SKM-1 (cell line): Measurements from ENCODE around the gene PXYLP1.
A peak's percentile ranks its signal among the peaks of the same experiment; 100 is the strongest.

ENCODE experiments used
- DNase-seq: peaks from one replicate; lab custom pipeline; 2025; ENCODE audit not compliant: unreplicated experiment; lab: John Stamatoyannopoulos, UW

PXYLP1 gene

DNA sequence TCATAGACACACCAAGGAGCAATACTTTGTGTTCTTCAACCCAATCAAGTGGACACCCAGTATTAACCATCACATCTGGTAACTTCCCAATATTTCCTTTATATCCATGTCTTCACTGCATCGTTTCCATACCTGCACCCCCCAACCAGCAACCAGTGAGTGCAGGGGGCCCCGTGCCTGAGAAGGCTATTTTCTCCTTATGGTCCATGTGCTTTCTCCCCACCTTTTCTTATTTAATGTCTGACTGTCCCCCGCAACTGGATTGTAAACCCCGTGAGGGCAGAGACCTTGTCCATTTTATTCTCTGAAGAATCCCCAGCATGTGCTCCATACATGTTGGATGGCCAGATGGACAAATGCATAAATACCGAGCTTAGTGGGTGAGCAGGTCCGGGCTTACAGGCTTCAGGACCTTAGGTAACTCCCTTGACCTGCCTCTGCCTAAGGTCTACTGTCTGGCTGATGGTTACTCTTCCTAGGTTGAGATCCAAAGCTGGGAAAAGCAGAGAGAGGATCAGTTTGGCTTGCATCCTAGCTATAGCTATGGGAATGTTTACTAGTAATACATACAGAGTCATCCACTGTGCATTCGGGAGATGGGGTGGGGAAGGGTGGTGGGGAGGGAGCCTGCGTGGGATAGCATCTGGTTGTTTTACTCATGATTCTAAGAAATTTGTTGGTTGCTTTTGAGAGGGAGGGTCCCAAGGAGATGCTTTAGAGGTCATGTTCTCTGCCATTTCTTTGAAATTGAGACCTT, 41.5 kb downstream of the PXYLP1 start:
- no peak for DNase-seq

DNA sequence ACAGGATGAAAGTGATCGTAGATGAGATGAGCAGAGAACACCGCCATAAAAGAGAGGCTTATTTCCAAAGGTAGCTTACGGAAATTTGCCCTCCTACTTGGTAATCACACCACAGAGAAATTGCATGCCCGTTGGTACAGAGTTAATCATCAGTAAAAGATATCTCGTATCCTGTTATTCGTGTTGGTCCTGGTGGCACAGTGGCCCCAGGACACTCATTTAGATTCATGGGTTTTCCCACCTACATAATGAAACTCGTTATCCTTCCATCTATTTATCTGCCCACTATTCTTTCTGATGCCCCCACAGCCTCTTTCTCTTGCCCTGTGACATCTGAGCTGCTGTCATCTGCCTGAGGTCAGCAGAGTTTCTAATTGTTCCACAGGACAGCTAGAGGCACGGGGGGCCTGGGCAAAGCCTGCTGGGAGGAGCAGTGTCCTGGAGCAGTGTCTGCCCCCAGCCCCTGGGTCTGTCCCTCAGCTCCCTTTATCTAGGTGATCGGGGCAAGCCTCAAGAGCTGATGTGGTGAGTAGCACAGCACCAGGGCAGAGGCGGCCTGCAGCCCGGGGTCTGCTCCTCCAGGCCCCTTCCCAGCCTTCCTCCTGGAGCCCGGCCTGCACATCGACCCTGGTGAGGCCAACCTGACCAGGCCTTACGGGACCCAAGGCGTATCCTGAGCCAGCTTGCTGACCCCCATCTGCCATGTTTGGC, 42.2 kb downstream of the PXYLP1 start:
- no peak for DNase-seq

DNA sequence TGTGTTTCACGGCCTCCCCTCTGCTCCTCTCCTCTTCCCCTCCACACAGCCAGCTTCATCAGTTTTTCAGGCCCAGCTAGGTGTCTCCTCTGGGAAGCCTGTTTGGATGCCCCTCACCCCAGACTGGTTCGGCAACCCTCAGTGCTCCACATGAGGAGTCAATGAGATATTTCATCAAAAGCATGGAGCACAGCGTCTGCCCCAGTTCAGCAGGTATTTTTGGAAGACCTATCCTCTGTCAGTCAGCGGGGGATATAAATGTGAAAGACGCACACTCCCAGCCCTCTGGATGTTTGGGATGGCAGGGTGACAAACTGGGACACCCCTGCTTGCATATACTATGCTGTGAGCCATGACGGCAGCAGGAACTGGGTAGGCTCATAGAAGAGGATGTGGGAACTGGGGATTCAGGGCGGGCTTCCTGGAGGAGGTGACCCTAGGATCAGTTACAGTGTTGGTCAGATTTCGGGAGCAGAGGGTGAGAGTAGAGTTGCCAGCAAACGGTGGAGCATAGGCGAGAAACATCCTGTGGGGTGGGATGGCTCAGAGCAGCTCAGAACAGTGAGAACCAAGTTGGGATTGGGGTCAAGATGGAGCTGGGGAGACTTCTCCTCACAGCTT, 42.9 kb downstream of the PXYLP1 start:
- no peak for DNase-seq

DNA sequence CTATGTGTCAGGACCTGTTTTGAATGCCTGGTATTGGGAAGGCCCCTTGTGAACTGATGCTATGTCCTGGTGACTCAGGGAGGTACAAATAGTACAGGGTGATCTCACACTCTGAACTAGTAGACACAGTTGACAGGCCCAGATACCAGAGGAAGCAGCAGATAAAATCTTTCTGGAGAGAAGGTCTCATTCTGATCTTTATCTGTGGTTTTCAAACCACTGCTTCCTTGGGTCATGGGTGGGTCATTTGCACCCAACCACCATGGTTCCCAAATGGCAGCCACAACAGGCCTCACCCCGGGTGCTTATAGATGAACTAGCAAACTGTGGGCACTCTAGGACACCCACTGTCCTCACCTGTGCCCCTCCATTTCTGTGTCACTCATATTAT, 43.4 kb downstream of the PXYLP1 start:
- DNase-seq: peak; percentile 31

DNA sequence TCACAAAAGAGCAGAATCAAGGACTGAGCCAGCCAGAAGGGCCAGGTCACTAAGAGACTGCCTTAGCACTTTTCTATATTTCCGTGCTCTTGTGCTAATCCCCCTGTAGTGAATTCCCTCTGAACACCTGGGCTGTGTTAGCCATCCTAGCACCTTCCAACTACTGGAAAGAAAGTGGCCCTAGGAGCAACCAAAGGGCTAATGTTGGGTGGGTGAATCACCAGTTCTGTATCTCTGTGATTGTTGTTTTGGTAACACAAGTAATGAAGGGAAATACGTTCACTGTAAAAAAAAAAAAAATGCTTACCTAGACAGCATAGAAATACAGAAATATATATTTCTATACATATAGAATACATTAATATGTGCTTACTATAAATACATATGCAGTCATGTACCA, 43.9 kb downstream of the PXYLP1 start:
- no peak for DNase-seq

DNA sequence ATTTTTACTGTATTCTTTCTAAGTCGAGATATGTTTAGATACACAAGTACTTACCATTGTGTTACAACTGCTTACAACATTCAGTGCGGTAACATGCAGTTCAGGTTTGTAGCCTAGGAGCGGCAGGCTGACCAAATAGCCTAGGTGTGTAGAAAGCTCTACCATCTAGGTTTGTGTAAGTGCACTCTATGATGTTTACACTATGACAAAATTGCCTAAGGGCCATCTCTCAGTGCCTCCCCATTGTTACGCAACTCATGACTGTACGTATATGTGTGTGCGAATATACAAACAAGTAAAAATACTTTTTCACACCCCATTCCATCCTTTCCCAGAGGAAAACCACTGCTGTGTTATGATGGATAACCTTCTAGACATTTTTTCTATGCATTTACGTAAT, 44.3 kb downstream of the PXYLP1 start:
- DNase-seq: no peak

DNA sequence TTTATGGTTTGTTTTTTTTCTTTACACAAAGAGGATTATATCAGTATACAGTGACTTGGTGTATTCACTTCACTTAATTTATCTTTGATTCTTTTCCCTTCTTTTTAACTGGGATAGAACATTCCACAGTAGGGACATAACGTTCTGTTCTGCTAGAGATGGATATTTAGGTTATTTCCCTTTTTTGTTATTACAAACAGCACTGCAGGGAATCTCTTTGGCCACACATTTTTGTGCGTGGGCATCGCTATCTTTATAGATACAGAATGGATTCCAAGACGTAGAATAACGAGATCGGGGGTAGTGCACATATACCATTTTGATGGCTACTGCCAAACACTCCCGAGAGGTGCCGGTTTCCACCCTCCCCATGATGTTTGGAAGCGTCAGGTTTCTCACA, 44.8 kb downstream of the PXYLP1 start:
- DNase-seq: no peak

DNA sequence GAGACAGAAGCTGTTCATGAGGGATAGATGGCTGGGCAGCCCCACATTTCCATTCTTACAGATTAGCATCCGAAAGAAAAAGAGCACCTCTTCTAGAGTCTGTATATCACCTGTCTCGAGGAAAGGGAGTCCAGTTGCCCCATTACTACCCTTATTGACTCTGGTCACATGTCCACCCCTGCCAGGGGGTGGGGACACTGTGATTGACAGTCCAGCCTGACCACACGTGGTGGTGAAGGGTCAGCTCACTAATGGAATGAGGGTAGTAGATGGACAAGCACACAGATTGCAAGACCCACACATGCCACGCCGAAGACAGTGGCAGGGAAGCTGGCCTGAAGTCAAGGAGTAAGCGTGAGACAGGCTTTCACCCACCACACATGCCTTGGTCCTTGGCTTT, 45.8 kb downstream of the PXYLP1 start:
- no peak for DNase-seq

DNA sequence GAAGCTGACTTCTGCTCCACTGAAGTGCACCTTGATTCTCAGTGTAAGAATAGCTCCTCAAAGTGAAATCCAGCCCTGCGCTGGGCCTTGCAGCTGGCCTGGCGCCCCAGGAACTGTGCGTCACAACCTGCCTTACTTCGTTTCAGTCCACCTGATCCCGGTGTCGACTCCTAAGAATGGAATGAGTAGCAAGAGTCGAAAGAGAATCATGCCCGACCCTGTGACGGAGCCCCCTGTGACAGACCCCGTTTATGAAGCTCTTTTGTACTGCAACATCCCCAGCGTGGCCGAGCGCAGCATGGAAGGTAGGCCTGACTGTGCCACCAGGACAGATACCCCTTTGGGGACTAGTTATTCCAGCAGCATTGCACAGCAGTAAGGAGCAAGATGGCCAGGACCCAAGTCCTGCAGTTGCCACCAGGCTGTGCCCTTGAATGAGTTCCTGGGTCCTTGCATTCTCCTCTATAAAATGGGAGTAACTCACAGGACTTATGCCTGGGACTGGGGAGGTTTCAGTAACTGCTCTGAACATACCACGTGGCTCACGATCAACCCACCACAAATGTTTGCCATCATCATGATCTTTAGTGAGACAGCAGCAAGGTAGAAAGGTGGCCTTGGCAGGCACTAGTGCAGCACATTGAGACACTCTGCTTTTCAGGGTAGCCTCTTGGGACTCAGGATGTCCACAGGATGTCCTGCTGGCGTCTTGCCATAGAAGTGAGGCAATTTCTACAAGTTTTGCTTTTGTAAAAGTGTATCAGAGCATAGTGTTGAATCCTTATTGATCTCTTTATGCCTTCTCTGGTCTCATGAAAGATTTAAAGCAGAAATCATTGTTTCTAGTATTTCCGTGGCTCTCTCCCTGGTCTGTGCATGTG, 46.8 kb downstream of the PXYLP1 start:
- no peak for DNase-seq

DNA sequence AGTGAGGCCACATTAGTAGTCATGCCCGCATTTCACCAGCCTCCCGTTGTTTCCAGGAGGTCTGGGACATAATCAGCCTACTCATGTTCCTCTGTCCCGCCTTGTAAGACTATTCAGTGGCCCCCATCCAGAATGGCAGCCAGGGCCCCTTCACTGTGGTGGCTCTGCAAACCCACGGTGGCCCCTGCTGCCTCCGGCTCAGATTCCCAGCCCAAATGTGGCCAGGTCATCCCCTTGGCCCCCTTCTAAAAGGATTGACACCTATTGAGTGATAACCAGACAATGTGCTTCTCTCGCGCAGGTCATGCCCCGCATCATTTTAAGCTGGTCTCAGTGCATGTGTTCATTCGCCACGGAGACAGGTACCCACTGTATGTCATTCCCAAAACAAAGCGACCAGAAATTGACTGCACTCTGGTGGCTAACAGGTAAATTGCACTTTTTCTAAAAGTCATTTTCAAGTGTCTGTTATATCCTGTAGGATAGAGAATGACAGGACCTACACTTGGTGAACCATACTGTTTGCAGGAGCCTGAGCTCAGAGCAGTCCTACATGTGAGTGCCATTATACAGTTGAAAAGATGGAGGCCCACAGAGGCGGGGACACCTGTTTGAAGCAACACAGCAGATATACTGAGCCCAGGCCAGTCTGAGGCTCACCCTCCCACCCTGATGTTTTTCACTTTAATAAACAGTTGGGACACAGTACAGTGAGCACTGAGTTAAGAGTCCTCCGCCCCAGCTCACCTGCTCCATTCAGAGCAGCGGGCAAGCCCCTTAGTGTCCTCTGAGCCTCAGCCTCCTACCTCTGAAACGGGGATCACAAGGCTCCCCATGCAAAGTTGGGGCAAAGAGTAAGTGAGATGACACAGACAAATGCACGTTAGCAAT, 47.7 kb downstream of the PXYLP1 start:
- peak; percentile 6 for DNase-seq

DNA sequence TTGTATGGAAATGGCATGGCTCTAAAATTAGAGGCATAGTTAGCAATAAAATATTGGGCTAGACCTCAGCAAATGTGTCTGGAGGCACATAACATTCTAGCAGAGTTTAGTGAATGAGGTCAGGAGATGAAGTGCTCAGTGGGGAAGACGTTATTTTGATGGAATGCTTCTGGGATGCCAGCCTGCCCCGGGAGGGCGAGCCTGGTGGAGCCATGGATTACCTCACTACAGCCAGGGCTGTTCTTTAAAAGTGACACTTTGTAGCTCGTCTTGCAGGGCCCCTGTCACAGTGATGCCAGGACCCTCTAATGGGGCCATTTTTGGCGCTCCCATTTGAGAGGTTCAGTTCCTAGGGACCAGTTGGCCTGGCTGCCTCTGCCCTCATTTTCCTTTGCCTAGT, 48.5 kb downstream of the PXYLP1 start:
- DNase-seq: no peak

DNA sequence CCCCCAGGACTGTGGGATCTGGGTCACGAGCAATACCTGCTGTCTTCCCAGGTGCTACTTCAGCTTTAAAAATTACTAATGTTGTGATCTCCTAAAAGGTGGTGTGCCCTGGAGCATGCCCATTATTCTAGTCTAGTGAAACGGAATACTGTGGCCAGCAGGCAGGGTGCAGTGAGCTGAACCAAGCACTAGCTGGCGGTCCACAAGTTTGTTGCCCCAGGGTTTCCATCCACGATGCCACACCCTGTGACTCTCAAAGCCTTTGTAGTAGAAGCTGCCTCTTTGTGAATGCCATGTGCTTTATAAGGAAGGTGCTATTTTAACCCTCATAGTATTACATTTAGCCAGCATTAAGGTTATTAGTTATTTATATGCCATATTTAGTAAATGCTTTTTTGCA, 49.1 kb downstream of the PXYLP1 start:
- DNase-seq: no peak

DNA sequence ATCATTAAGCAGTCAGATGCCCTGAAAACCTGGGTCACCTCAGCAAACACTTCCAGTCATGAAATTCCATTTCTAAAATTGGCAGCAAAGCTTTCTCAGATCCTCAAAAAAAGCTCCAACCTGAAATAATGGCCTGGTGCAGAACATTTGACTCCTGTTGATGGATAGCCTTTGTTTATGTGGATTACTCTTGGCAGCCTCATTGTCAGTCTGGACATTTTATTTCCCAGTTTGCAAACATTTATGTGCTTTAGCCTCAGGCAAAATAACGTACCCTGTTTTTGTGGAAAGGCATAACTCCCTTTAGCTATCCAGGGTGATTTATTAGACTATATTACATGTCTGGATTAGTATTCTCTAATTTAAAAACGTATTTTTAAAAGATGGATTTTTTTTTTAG, 53.9 kb downstream of the PXYLP1 start:
- no peak for DNase-seq

DNA sequence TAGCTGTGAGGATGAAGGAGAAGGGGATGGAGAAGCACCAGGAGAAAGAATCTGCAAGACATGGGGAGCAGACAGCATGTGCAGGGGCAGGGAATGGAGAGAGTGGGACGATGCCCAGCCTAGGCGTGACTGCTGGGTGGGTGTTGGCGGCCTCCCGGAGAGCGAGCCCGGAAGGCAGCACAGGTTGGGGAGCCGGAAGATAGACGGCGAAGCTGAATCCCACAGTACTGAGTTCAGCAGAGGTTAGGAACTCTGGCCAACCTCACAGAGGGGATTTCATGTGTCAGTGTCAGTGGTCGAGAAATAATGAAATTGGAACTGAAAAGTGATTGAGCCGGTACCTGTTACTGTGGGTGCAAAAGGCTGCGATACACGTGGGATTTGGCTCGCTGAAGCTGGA, 55.2 kb downstream of the PXYLP1 start:
- no peak for DNase-seq

DNA sequence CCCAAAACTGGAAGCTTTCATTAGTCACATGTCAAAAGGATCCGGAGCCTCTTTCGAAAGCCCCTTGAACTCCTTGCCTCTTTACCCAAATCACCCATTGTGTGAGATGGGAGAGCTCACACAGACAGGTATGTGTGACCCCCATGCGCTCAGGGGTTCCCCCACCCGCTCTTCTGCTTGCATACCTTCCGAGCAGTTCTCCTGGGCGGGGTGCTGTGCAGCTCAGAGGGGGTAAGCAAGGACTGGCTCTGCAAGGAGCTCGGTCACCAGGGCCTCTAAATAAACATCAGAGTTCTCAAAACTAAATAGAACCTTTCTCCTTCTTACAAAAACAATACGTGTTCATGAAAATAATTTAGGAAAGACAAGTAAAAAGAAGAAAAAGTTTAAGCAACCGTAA, 55.7 kb downstream of the PXYLP1 start:
- DNase-seq: no peak

DNA sequence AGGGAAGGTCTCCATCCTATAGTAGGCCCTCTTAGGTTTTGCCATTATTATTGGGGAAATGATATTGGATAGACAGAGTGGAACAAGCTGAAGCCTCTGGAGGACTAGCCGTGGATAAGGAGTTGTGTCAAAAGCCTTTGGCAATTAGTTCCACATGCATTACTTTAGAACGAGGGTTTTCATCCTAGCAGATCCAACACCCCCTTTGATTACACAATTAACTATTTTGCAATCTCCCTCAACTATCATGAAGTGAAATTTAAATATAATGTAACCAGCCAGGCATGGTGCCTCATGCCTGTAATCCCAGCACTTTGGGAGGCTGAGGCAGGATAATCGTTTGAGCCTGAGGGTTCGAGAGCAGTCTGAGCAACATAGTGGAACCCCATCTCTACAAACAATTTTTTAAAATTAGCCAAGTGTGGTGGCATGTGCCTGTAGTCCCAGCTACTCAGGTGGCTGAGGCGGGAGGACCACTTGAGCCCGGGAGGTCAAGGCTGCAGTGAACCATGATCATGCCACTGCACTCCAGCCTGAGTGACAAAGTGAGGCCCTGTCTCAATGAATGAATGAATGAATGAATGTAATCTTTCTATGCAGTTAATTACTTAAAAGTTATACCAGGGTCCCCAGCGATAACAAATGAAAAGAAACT, 56.8 kb downstream of the PXYLP1 start:
- DNase-seq: no peak

DNA sequence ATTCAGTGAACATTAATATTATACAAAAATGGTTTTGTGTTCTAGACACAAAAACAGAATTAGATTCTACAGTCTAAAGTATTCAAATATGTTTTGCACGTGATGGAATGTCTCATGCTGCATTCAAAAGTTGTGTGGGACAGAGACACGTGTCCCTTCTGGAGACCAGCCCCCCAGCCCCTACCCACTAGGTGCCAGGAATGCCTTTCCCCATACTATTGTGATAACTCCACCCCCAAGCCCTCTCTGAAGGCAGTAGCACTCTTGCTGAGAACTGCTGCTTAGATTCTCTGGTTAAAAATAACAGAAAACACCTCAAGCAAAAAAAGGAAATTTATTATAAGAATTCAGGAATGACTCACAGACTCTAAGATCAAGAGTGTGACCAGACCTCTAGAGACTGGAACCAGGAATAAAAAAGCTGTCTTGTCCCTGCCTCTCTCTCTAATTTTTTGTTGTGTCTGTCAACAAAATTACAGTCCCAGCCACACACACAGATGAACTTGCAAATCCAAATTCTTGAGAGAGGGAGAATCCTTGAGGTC, 57.7 kb downstream of the PXYLP1 start:
- DNase-seq: no peak

DNA sequence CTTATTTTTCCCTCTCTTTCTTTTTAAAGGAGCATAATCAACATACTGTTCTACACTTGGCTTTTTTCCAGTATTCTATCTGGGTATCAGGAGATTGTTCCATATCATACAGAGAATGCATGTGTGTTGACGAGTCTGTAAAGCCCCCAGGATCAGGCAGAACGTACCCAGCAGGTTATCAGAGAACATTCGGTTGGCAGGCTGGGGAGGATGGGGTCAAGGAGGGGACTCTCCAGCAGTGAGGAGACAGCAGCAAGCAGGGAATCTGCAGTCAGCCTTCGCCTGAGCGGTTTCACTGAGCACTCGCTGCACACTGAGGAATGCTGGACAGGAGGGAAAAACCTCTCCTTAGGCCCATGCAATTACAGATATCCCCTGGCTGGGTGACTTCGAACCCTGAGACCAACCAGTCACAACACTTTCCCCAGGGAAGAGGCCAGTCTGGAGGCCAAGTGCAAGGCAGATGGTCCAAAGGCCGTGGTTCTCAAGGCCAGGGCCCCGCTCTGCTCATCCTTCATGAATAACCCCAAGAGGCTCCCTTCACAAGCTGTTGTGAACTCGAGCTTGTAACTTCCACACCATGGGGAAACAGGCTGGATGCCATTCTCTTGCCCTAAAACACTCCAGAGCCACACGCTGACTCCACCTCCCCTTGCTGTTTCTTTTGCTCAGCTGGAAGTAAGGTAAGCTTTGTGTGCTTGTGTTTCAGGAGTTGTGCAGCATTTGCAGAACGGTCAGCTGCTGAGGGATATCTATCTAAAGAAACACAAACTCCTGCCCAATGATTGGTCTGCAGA, 60.1 kb downstream of the PXYLP1 start:
- no peak for DNase-seq
